HepG2 (cell line): ENCODE results near the gene AP2S1. TPM values are rescaled to one million over a fixed set of nuclear protein-coding genes. Genes with fewer than 3 reads are reported as not detected.

Source experiments
- CHCHD3 ChIP-seq: sonication (generic); formaldehyde crosslinking; IDR thresholded peaks from 2 replicates; pipeline ENCODE4 v1.8.0; 2022; ENCODE audit warnings: mild to moderate bottlenecking, missing genetic modification reagents, moderate library complexity
- GATAD2A ChIP-seq: IDR thresholded peaks from 2 replicates; pipeline ENCODE4 v1.6.1; 2016
- SMARCE1 ChIP-seq: fragments of 450-650 bp; IDR thresholded peaks from 2 replicates; pipeline ENCODE4 v1.6.1; 2017; ENCODE audit warnings: borderline replicate concordance
- SMC3 ChIP-seq: IDR thresholded peaks from 2 replicates; pipeline ENCODE4 v1.6.1; 2011; ENCODE audit warnings: low read length, improper control_type of control experiment
- ZKSCAN8 ChIP-seq: IDR thresholded peaks from 2 replicates; pipeline ENCODE4 v1.6.1; 2016; ENCODE audit warnings: borderline replicate concordance, missing genetic modification reagents, missing compliant biosample characterization
- ZNF44 ChIP-seq: sonication (generic); formaldehyde crosslinking; IDR thresholded peaks from 2 replicates; pipeline ENCODE4 v1.5.1; 2020; ENCODE audit warnings: mild to moderate bottlenecking, missing genetic modification reagents
- ZNF468 ChIP-seq: sonication (generic); formaldehyde crosslinking; IDR thresholded peaks from 2 replicates; pipeline ENCODE4 v1.8.0; 2022; ENCODE audit warnings: mild to moderate bottlenecking, moderate library complexity, missing genetic modification reagents
- polyA plus RNA-seq, 8 experiments: library from polyadenylated mRNA; depleted of rRNA in 3 of 8; stranded (reverse) in 7 of 8; unstranded in 1 of 8; fragments of >200 nt; fragmentation: Illumina TruSeq in 4 of 8; extraction: Trizol in 4 of 8; gene quantifications; 2 replicates each; pipeline versions ENCODE4 v1.2.1 to v1.2.3, GENCODE V29; 2011 to 2016; ENCODE audit warnings: low read depth in 4 of 8, missing spikeins in 1 of 8, mixed read lengths in 1 of 8; ENCODE audit not compliant: insufficient read depth in 1 of 8
- total RNA-seq, 5 experiments: library from RNA; depleted of rRNA; stranded (reverse); fragments of >200 nt; fragmentation: Illumina TruSeq; extraction: Trizol; gene quantifications; 2 replicates each; pipeline ENCODE4 v1.2.3, GENCODE V29; 2016; ENCODE audit warnings: low read depth in 1 of 5
- TF ChIP-seq, protein P1 (sequence below): sonication (generic); formaldehyde crosslinking; IDR thresholded peaks from 2 replicates; pipeline ENCODE4 v1.4.0; 2020; ENCODE audit warnings: missing genetic modification reagents, low read depth, mild to moderate bottlenecking, borderline replicate concordance
- TF ChIP-seq, protein P2 (sequence below): sonication (generic); formaldehyde crosslinking; IDR thresholded peaks from 2 replicates; pipeline ENCODE4 v1.4.0; 2020; ENCODE audit warnings: mild to moderate bottlenecking, missing genetic modification reagents
- TF ChIP-seq, protein P3 (sequence below): sonication (generic); formaldehyde crosslinking; conservative IDR thresholded peaks from 2 replicates; pipeline ENCODE4 v1.4.0; 2020; ENCODE audit warnings: mild to moderate bottlenecking, missing genetic modification reagents, moderate library complexity
- TF ChIP-seq, protein P4 (sequence below), 2 experiments: sonication (generic) in 1 of 2; formaldehyde crosslinking in 1 of 2; IDR thresholded peaks; 2 replicates each; pipeline versions ENCODE4 v1.6.1 to v1.9.0; 2014 to 2022; ENCODE audit warnings: antibody characterized with exemption in 1 of 2, borderline replicate concordance in 1 of 2, inconsistent platforms in 1 of 2, low read depth in 1 of 2, missing genetic modification reagents in 1 of 2
- TF ChIP-seq, protein P5 (sequence below): sonication (generic); formaldehyde crosslinking; IDR thresholded peaks from 2 replicates; pipeline ENCODE4 v1.5.0; 2020; ENCODE audit warnings: missing genetic modification reagents

Gene AP2S1
- total and polyA plus RNA-seq, 2 of the 13 experiments (the other 11 are each of a cell fraction or from before 2014, with no cell fraction given): 45.2 to 86.1 TPM

DNA sequence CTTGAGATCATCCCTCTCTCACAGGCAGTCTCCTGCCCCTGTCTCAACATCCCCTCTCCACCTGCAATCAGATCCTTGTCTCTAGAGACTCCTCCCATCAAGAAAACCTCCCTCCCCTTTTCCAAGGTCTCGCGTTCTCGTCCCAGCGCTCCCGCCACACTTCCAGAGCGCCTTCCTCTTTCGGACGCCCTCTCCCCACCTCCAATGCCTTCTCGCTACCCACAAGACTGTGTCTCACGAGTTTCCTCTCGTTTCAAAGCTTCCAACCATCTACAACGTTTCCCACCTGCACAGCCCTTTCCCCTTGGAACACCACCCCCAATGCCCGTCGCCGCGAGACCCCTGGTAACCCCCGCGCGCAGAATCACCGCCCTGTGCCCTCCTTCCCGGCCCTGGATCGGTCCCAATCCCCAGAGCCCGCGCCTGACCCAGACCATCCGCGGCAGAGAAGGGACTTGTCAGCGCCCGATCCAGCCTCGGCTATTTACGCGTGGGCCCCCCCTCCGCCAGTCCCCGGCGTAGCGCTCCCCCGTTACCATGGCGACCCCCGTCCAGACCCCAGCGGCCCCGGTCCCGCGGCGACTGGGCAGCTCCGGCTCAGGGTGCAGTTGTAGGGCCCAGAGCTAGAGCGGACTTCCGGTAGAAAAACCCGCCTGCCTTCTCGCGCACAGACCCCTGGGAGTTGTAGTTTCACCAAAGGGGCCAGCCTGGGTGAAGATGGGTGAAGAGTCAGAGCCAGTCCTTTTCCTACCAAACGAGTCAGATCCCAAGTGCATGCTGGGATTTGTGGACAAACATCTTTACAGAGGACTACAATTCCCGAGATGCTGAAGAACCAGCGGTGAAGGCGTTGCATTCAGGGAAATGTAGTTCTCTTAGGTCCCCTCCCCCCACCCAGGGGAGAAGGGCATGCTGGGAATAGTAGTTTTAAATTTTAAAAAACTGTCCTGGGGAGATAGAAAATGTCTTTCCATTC lies at the start of gene AP2S1 (continued):
- TF ChIP-seq ZNF44 (CRISPR knock-in tag) (0 out of 2 replicates have a peak, but pooled peaks have one; percentile 38), ZNF468 (no peak), SMC3 (no peak; the same call in 1 of the 2 replicates), CHCHD3 (CRISPR knock-in tag) (no peak), ZKSCAN8 (CRISPR knock-in tag) (peak; percentile 19; the same call in 1 of the 2 replicates), GATAD2A (CRISPR knock-in tag) (peak; percentile 11; the same call in 1 of the 2 replicates), SMARCE1 (no peak)
- TF ChIP-seq, protein P1, sequence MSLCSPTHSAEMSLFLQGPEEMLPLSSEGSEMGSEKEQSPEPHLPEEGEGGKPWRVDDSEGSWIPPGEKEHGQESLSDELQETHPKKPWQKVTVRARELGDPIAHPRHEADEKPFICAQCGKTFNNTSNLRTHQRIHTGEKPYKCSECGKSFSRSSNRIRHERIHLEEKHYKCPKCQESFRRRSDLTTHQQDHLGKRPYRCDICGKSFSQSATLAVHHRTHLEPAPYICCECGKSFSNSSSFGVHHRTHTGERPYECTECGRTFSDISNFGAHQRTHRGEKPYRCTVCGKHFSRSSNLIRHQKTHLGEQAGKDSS: peak; percentile 19; the same call in 1 of the 2 replicates
- TF ChIP-seq, protein P2, sequence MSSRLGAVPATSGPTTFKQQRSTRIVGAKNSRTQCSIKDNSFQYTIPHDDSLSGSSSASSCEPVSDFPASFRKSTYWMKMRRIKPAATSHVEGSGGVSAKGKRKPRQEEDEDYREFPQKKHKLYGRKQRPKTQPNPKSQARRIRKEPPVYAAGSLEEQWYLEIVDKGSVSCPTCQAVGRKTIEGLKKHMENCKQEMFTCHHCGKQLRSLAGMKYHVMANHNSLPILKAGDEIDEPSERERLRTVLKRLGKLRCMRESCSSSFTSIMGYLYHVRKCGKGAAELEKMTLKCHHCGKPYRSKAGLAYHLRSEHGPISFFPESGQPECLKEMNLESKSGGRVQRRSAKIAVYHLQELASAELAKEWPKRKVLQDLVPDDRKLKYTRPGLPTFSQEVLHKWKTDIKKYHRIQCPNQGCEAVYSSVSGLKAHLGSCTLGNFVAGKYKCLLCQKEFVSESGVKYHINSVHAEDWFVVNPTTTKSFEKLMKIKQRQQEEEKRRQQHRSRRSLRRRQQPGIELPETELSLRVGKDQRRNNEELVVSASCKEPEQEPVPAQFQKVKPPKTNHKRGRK (CRISPR knock-in tag): no peak
- TF ChIP-seq, protein P3, sequence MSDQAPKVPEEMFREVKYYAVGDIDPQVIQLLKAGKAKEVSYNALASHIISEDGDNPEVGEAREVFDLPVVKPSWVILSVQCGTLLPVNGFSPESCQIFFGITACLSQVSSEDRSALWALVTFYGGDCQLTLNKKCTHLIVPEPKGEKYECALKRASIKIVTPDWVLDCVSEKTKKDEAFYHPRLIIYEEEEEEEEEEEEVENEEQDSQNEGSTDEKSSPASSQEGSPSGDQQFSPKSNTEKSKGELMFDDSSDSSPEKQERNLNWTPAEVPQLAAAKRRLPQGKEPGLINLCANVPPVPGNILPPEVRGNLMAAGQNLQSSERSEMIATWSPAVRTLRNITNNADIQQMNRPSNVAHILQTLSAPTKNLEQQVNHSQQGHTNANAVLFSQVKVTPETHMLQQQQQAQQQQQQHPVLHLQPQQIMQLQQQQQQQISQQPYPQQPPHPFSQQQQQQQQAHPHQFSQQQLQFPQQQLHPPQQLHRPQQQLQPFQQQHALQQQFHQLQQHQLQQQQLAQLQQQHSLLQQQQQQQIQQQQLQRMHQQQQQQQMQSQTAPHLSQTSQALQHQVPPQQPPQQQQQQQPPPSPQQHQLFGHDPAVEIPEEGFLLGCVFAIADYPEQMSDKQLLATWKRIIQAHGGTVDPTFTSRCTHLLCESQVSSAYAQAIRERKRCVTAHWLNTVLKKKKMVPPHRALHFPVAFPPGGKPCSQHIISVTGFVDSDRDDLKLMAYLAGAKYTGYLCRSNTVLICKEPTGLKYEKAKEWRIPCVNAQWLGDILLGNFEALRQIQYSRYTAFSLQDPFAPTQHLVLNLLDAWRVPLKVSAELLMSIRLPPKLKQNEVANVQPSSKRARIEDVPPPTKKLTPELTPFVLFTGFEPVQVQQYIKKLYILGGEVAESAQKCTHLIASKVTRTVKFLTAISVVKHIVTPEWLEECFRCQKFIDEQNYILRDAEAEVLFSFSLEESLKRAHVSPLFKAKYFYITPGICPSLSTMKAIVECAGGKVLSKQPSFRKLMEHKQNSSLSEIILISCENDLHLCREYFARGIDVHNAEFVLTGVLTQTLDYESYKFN (CRISPR knock-in tag): peak; percentile 55
- TF ChIP-seq, protein P4, sequence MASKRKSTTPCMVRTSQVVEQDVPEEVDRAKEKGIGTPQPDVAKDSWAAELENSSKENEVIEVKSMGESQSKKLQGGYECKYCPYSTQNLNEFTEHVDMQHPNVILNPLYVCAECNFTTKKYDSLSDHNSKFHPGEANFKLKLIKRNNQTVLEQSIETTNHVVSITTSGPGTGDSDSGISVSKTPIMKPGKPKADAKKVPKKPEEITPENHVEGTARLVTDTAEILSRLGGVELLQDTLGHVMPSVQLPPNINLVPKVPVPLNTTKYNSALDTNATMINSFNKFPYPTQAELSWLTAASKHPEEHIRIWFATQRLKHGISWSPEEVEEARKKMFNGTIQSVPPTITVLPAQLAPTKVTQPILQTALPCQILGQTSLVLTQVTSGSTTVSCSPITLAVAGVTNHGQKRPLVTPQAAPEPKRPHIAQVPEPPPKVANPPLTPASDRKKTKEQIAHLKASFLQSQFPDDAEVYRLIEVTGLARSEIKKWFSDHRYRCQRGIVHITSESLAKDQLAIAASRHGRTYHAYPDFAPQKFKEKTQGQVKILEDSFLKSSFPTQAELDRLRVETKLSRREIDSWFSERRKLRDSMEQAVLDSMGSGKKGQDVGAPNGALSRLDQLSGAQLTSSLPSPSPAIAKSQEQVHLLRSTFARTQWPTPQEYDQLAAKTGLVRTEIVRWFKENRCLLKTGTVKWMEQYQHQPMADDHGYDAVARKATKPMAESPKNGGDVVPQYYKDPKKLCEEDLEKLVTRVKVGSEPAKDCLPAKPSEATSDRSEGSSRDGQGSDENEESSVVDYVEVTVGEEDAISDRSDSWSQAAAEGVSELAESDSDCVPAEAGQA (IDR thresholded peaks at IDR 0.05; ENCODE audit: low read depth): peak; percentile 14
- TF ChIP-seq, protein P4 (CRISPR knock-in tag; IDR thresholded peaks at IDR 0.05; ENCODE audit: borderline replicate concordance): no peak
- TF ChIP-seq, protein P5, sequence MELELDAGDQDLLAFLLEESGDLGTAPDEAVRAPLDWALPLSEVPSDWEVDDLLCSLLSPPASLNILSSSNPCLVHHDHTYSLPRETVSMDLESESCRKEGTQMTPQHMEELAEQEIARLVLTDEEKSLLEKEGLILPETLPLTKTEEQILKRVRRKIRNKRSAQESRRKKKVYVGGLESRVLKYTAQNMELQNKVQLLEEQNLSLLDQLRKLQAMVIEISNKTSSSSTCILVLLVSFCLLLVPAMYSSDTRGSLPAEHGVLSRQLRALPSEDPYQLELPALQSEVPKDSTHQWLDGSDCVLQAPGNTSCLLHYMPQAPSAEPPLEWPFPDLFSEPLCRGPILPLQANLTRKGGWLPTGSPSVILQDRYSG: no peak
